ENCODE data around the gene RIBC1. TPM values are rescaled to one million over a fixed set of nuclear protein-coding genes. Genes with fewer than 3 reads are reported as not detected.
"Not testable (repeated sequence)": the region's sequence is repeated elsewhere in the genome, so short reads cannot be mapped to it uniquely, and the experiment has no call there.

The RIBC1 gene
- total RNA-seq, 1 donor from 2014 or later: not detected

GRCh38 chrX:53437206-53437605, 14.5 kb downstream of the RIBC1 start:
- no peak for DNase-seq

GRCh38 chrX:53438174-53438831, 15.6 kb downstream of the RIBC1 start:
- no peak for DNase-seq

GRCh38 chrX:53438832-53439230, 16.2 kb downstream of the RIBC1 start:
- DNase-seq: no peak

GRCh38 chrX:53440101-53440500, 17.4 kb downstream of the RIBC1 start:
- DNase-seq: no peak

GRCh38 chrX:53440621-53441517, 18.2 kb downstream of the RIBC1 start:
- DNase-seq: peak; percentile 53

GRCh38 chrX:53441531-53442321, 19.1 kb downstream of the RIBC1 start:
- DNase-seq: peak; percentile 73

GRCh38 chrX:53442322-53442631, 19.6 kb downstream of the RIBC1 start:
- DNase-seq: no peak

- no peak for DNase-seq
Observed at GRCh38 chrX:53445977-53446376, 23.3 kb downstream of the RIBC1 start.

- no peak for DNase-seq
Observed at GRCh38 chrX:53447441-53447840, 24.8 kb downstream of the RIBC1 start.

GRCh38 chrX:53449632-53450031, 27.0 kb downstream of the RIBC1 start:
- DNase-seq: no peak

GRCh38 chrX:53452812-53453211, 30.1 kb downstream of the RIBC1 start:
- DNase-seq: no peak

- no peak for DNase-seq
Observed at GRCh38 chrX:53456254-53456653, 33.6 kb downstream of the RIBC1 start.

GRCh38 chrX:53458082-53458481, 35.4 kb downstream of the RIBC1 start:
- DNase-seq: no peak

- not testable (repeated sequence) for DNase-seq
Observed at GRCh38 chrX:53468659-53469058, 46.0 kb downstream of the RIBC1 start.

- no peak for DNase-seq
Observed at GRCh38 chrX:53471346-53471745, 48.7 kb downstream of the RIBC1 start.

GRCh38 chrX:53474707-53475106, 52.0 kb downstream of the RIBC1 start:
- DNase-seq: no peak

GRCh38 chrX:53476371-53476770, 53.7 kb downstream of the RIBC1 start:
- DNase-seq: no peak

GRCh38 chrX:53479301-53479700, 56.6 kb downstream of the RIBC1 start:
- no peak for DNase-seq

Small RNA genes lying within 50 kb of the gene (small RNA-seq; reads per million reads assigned to genes)
- gene MIR6857 (ENCODE audit: low replicate concordance) (0.13 reads per million), gene VTRNA3-1P (ENCODE audit: low replicate concordance) (not detected)

Other genes starting within 250 kb of the RIBC1 start
- 143 TPM for gene KDM5C, start 197.7 kb upstream of the RIBC1 start, total RNA-seq
- 14.9 TPM for gene IQSEC2, start 141.3 kb upstream of the RIBC1 start, total RNA-seq
- gene SMC1A, start 219 bp upstream of the RIBC1 start, total RNA-seq: 24.2 TPM
- gene HSD17B10, start 11.5 kb downstream of the RIBC1 start, total RNA-seq: 43.4 TPM

Measured in tongue (tissue), 3 donors.